Measurements from ENCODE around the gene NBL1. TPM values are rescaled to one million over a fixed set of nuclear protein-coding genes. Genes with fewer than 3 reads are reported as not detected.
"Not testable (repeated sequence)": the region's sequence is repeated elsewhere in the genome, so short reads cannot be mapped to it uniquely, and the experiment has no call there.

Gene NBL1
- total and polyA plus RNA-seq, 3 donors from 2014 or later: 44.3 to 141 (median 73.3) TPM

DNA sequence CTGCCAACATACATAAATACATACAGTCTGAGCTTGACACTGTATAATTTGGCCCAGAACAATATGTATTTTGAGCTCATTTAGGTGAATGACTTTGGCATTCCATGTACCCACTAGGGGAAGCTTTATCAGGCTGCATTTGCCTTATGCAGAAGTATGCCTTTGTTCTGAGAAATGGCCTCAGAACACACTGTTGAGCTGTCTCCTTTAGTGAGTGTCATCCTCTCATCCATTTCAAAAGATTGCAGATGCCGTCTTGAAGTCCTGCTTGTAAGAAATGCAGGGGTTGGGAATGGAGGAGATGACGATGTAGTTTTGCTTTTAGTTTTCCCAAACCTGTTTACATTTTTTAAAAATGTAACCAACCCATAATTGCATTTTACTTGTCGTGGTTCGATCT is 14.8 kb upstream of the NBL1 start:
- Histone ChIP-seq H3K9me3 (no peaks in the 10 kb centered on the region), H3K27ac (no peak overlapping the region), H3K27me3 (no peaks in the 10 kb centered on the region), H3K4me3 (no peak overlapping the region), H3K36me3 (ENCODE audit: low read depth, missing control alignments) (no peaks in the 10 kb centered on the region), H3K4me1 (no peaks in the 10 kb centered on the region)
- intact Hi-C loops (cut with DNase I; ENCODE audit: low total_unique reads): no loop called here
- DNase-seq: no peak
- WGBS, 2 donors: 77 to 88% methylated on average over 4 of the region's 4 CpGs
- no peak for TF ChIP-seq POLR2A (IDR thresholded peaks at IDR 0.05)
- TF ChIP-seq, protein P1, sequence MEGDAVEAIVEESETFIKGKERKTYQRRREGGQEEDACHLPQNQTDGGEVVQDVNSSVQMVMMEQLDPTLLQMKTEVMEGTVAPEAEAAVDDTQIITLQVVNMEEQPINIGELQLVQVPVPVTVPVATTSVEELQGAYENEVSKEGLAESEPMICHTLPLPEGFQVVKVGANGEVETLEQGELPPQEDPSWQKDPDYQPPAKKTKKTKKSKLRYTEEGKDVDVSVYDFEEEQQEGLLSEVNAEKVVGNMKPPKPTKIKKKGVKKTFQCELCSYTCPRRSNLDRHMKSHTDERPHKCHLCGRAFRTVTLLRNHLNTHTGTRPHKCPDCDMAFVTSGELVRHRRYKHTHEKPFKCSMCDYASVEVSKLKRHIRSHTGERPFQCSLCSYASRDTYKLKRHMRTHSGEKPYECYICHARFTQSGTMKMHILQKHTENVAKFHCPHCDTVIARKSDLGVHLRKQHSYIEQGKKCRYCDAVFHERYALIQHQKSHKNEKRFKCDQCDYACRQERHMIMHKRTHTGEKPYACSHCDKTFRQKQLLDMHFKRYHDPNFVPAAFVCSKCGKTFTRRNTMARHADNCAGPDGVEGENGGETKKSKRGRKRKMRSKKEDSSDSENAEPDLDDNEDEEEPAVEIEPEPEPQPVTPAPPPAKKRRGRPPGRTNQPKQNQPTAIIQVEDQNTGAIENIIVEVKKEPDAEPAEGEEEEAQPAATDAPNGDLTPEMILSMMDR (IDR thresholded peaks at IDR 0.05): no peak

DNA sequence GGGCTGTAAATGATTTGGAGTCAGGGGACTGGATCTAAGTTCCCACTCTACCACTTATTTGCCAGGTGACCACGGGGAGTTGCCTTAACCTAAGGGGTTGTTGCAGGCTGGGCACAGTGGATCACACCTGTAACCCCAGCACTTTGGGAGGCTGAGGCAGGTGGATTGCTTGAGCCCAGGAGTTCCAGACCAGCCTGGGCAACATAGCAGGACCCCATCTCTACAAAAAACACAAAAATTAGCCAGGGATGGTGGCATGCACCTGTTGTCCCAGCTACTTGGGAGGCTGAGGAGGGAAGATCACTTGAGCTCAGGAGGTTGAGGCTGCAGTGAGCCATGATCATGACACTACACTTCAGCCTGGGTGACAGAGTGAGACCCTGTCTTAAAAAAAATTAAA is 13.9 kb upstream of the NBL1 start:
- H3K4me3 ChIP-seq; H3K27ac ChIP-seq; H3K9me3 ChIP-seq; DNase-seq; H3K36me3 ChIP-seq (ENCODE audit: low read depth, missing control alignments); intact Hi-C loops (cut with DNase I; ENCODE audit: low total_unique reads); H3K4me1 ChIP-seq; H3K27me3 ChIP-seq: not testable (repeated sequence)
- 96 to 100% methylated on average over 1 of the region's 1 CpG for WGBS, 2 donors

DNA sequence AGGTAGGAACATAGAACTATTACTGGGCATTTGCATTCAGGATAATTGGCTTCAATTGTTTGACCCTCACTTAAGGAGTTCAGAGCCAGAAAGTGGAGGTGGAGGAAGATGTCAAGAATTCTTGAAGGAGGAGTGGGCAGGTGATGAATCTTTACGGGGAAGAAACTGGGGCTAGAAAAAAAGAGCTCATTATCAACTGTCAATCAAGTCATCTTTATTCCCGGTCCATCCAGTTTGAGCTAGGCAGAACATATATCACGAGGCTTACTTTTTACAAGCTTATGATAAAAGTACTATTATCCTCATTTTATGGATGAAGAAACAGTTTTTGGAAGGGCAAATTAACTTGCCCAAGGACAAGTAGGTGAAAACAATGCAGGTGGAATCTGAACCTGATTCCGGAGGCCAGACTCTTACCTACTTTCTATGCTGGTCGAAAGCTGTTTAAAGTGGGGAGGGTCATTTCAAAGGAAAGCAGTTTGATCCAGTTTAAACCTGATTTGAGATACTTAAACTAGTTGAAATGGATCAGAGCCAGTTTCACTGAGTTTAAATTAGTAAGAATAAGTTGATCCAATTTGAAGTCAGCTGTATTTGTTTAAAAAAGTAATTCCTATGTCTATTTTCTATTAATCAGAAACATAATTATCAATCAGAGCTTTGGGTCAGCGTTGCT is 13.3 kb upstream of the NBL1 start:
- DNase-seq: no peak
- intact Hi-C loops (cut with DNase I; ENCODE audit: low total_unique reads): no loop called here
- no peaks in the 10 kb centered on the region for H3K9me3 ChIP-seq
- 84 to 85% methylated on average over 6 of the region's 6 CpGs for WGBS, 2 donors
- no peaks in the 10 kb centered on the region for H3K36me3 ChIP-seq (ENCODE audit: low read depth, missing control alignments)
- TF ChIP-seq POLR2A (IDR thresholded peaks at IDR 0.05): no peak
- TF ChIP-seq, protein P1 (IDR thresholded peaks at IDR 0.05): no peak
- H3K4me1 ChIP-seq: no peaks in the 10 kb centered on the region
- H3K4me3 ChIP-seq: no peak overlapping the region
- H3K27ac ChIP-seq: no peak overlapping the region
- no peaks in the 10 kb centered on the region for H3K27me3 ChIP-seq

DNA sequence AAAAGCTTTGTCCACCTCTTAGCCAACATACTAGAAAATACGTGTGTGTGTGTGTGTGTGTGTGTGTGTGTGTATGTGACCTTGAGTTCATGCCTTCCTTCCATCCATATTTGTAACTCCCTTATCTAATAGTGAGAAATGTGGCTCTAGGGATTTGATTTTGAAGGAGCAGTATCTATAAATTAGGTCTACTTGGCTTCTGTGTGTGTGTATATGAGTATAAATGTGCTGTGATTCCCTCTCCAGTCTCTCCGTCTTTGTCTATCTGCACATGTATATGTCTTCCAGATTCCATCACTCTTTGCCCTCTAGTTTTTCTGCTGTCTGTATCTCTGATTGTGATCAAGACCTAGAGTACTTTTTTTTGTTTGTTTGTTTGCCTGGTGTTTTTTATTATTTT is 11.9 kb upstream of the NBL1 start:
- no peak overlapping the region for H3K27ac ChIP-seq
- H3K9me3 ChIP-seq: no peaks in the 10 kb centered on the region
- intact Hi-C loops (cut with DNase I; ENCODE audit: low total_unique reads): no loop called here
- no peak for DNase-seq
- no peaks in the 10 kb centered on the region for H3K27me3 ChIP-seq
- H3K36me3 ChIP-seq (ENCODE audit: low read depth, missing control alignments): no peaks in the 10 kb centered on the region
- no peak for TF ChIP-seq POLR2A (IDR thresholded peaks at IDR 0.05)
- TF ChIP-seq, protein P1 (IDR thresholded peaks at IDR 0.05): no peak
- 68 to 92% methylated on average over 2 of the region's 2 CpGs for WGBS, 2 donors
- no peaks in the 10 kb centered on the region for H3K4me1 ChIP-seq
- H3K4me3 ChIP-seq: no peak overlapping the region

DNA sequence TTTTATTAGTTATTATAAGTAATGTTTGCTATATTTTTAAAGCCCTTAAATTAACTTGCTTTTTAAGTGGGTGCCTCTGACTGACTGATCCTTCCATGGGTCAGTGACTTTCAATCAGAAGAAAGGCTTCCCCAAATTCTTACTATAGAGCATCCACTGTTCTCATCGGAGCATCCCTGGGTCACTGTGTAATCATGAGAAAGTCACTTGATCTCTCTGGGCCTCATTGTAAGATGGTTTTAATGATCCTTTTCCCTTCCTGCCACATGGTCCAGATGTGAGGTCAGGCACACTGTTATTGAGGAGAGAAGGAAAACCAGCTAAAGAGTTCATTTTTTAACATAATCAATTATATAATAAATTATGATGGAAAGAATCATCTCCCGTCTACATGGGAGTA is 11.0 kb upstream of the NBL1 start:
- Histone ChIP-seq H3K27ac (no peak overlapping the region), H3K4me3 (no peak overlapping the region), H3K36me3 (ENCODE audit: low read depth, missing control alignments) (no peaks in the 10 kb centered on the region), H3K9me3 (no peaks in the 10 kb centered on the region), H3K27me3 (no peaks in the 10 kb centered on the region), H3K4me1 (no peaks in the 10 kb centered on the region)
- intact Hi-C loops (cut with DNase I; ENCODE audit: low total_unique reads): no loop called here
- no peak for DNase-seq
- TF ChIP-seq POLR2A (IDR thresholded peaks at IDR 0.05): no peak
- TF ChIP-seq, protein P1 (IDR thresholded peaks at IDR 0.05): no peak
- WGBS, 2 donors: 91 to 92% methylated on average over 2 of the region's 2 CpGs

DNA sequence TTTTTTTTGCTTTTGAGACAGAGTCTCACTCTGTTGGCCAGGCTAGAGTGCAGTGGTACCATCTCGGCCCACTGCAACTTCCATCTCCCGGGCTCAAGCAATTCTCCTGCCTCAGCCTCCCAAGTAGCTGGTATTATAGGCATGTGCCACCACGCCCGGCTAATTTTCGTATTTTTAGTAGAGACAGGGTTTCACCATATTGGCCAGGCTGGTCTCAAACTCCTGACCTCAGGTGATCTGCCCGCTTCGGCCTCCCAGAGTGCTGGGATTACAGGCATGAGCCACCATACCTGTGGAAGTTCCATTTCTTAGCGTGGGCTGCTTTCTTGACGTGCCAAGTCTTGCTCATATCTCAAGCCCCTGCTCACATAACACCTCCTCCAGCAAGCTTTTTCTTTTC is 9.0 kb upstream of the NBL1 start:
- H3K27ac ChIP-seq; DNase-seq; H3K36me3 ChIP-seq (ENCODE audit: low read depth, missing control alignments); H3K4me3 ChIP-seq; H3K9me3 ChIP-seq; H3K27me3 ChIP-seq; intact Hi-C loops (cut with DNase I; ENCODE audit: low total_unique reads); H3K4me1 ChIP-seq: not testable (repeated sequence)
- 93 to 96% methylated on average over 9 of the region's 9 CpGs for WGBS, 2 donors
